Common myeloid progenitor, CD34-positive (primary cell): Measurements from ENCODE around the gene PLA2R1. TPM values are rescaled to one million over a fixed set of nuclear protein-coding genes. Genes with fewer than 3 reads are reported as not detected.

Experiments
- CTCF ChIA-PET: fragments of 350-600 bp; sonication (Branson Sonifier 250); formaldehyde crosslinking; loops from one replicate; lab custom pipeline; 2021; ENCODE audit warnings: antibody characterized with exemption; lab: Charles Lee
- POLR2A ChIA-PET: fragments of 350-600 bp; sonication (Branson Sonifier 250); formaldehyde crosslinking; loops from one replicate; lab custom pipeline; 2021; ENCODE audit warnings: antibody characterized with exemption; lab: Charles Lee
- DNase-seq, 3 donors: peaks; one replicate each; pipeline versions ENCODE4 v3.0.0 to v3.0.0-alpha.2; 2013
- H3K27ac ChIP-seq, 2 experiments: 1 replicate in 1 of 2; 2 replicates in 1 of 2; pipeline ENCODE4 v1.7.0; 2013; ENCODE audit warnings: inconsistent platforms in 2 of 2, low read length in 2 of 2, mild to moderate bottlenecking in 2 of 2, low read depth in 1 of 2, moderate library complexity in 1 of 2; ENCODE audit not compliant: severe bottlenecking in 2 of 2, insufficient read depth in 1 of 2, poor library complexity in 1 of 2
- H3K27me3 ChIP-seq, 5 experiments: replicated peaks in 2 of 5; 1 replicate in 3 of 5; 2 replicates in 2 of 5; pipeline versions ENCODE4 v1.6.1 to v1.7.0; 2013; ENCODE audit warnings: low read length in 4 of 5, mild to moderate bottlenecking in 2 of 5, moderate library complexity in 2 of 5, inconsistent platforms in 1 of 5; ENCODE audit not compliant: insufficient read depth in 5 of 5, control insufficient read depth in 4 of 5
- H3K36me3 ChIP-seq, 4 experiments: 1 replicate in 2 of 4; 2 replicates in 2 of 4; pipeline versions ENCODE4 v1.6.1 to v1.7.0; 2013; ENCODE audit warnings: low read length in 3 of 4, control low read depth in 1 of 4, mild to moderate bottlenecking in 1 of 4; ENCODE audit not compliant: control insufficient read depth in 4 of 4, insufficient read depth in 4 of 4
- H3K4me1 ChIP-seq, 4 experiments: 1 replicate in 3 of 4; 2 replicates in 1 of 4; pipeline versions ENCODE4 v1.6.1 to v1.7.1; 2013; ENCODE audit warnings: low read length in 3 of 4, mild to moderate bottlenecking in 3 of 4, control low read depth in 1 of 4, inconsistent platforms in 1 of 4, moderate library complexity in 1 of 4; ENCODE audit not compliant: control insufficient read depth in 4 of 4, insufficient read depth in 4 of 4; ENCODE audit errors: control extremely low read depth in 1 of 4
- H3K4me3 ChIP-seq, 7 experiments: 1 replicate in 4 of 7; 2 replicates in 3 of 7; pipeline versions ENCODE4 v1.5.1 to v1.7.0; 2013; ENCODE audit warnings: mild to moderate bottlenecking in 7 of 7, low read length in 6 of 7, moderate library complexity in 6 of 7, inconsistent platforms in 2 of 7, low read depth in 2 of 7, control low read depth in 1 of 7; ENCODE audit not compliant: insufficient read depth in 4 of 7, control insufficient read depth in 1 of 7; ENCODE audit errors: extremely low read depth in 1 of 7
- H3K9me3 ChIP-seq, 5 experiments: 1 replicate in 4 of 5; 2 replicates in 1 of 5; pipeline versions ENCODE4 v1.6.1 to v1.7.1; 2013; ENCODE audit warnings: low read length in 4 of 5, mild to moderate bottlenecking in 2 of 5, inconsistent platforms in 1 of 5, low read depth in 1 of 5, moderate library complexity in 1 of 5; ENCODE audit not compliant: control insufficient read depth in 4 of 5, insufficient read depth in 2 of 5; ENCODE audit errors: control extremely low read depth in 1 of 5
- WGBS: methylation state at CpG from one replicate; pipeline ENCODE4 v1.1.5; 2013; ENCODE audit not compliant: insufficient coverage; 5-methylcytosine and 5-hydroxymethylcytosine counted together
- polyA plus RNA-seq: library from polyadenylated mRNA; unstranded; fragments of 120-200 nt; gene quantifications from one replicate; pipeline ENCODE4 v1.2.1, GENCODE V29; 2013

The PLA2R1 gene
- 3.7 TPM for polyA plus RNA-seq

DNA sequence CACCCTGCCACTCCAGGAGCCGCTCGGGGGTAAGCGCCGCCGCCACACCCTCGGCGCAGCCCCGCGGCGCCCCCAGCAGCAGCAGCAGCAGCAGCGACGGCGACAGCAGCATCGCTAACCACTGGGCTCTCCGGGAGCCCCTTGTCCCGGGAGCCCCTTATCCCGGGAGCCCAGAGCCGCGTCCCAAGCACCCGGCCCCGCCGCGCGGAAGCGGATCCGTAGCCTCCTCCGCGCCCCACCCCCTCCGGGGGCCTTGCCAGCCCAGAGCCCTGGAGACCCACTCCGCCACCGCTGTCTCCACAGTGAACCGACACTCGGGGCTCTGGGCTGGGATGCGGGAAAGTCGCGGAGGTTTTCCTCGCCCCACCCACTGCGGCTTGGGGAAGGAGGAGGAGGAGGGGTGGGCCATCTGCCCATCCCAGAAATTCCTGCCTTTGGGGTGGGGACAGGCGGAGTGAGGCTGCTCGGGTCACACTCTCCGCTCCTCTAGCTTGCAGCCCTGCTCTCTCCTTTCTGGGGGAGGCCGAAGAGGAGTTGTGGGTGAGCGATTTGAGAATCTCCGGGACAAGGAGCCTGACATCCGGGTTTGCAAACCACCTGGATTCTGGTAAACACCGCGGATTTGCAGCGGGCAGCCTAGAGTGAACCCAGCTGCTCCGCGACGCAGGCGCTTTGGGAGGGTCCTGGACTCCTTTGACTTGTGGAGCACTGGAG lies at the start of gene PLA2R1:
TSS of gene PLA2R1 (minus strand) at position 324 of the 714 bp plus-strand sequence. CDS start at position 112, 212 bp downstream.
- no peak within 1 kb of the TSS for H3K27ac ChIP-seq
- H3K4me3 ChIP-seq, result peak within 1 kb of the TSS; percentile 46 to 88 (median 64)
- peak in 2 of 3 donors; percentile 45 to 62 for DNase-seq
- ChIA-PET CTCF (no interaction called here), POLR2A (no interaction called here)
- WGBS, result under 1% methylated on average over 36 of the region's 52 CpGs
- no peaks in the 10 kb centered on the region for H3K36me3 ChIP-seq
- H3K4me1 ChIP-seq, result peaks cover 0 to 15% (median 12%) of the 10 kb centered on the region in 4 experiments
- H3K9me3 ChIP-seq, result peaks cover 0 to 2% (median 0%) of the 10 kb centered on the region in 5 experiments
- H3K27me3 ChIP-seq, result peaks cover 0 to 8% (median 1%) of the 10 kb centered on the region in 5 experiments

DNA sequence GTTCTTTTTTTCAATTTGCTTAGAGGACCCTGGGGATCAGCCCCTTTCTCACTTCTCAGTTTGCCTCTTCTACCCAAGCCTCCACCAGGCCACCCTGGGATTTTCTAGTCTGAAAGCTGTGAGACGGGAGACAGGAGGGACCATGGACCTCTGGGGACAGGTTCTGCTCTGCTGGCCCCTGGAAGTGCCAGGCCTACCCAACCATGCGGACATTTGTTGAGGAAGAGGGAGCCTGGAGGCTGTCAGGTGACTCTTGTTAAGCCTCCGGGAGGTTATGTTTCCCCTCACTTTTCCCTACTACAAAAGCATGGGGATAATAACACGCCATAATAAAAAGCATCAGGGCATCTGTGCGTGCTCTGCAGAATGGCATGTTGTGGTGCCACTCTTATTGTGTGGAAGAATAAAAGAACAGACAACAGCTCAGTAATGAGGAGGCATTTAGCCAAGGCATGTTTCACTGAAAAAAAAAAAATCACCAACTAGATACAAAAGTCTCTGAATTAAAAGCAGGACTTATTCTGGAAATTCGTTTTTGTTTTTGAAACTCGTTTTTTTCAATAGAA lies 48.3 kb upstream of the PLA2R1 start:
- no peaks in the 10 kb centered on the region for H3K27me3 ChIP-seq
- H3K27ac ChIP-seq, result no peak overlapping the region
- H3K9me3 ChIP-seq, result no peaks in the 10 kb centered on the region
- no peak for DNase-seq
- ChIA-PET CTCF (interaction anchor here (0.7 to 3.7 kb wide), 18 partner anchors 11 to 952 kb away, joined by 3 to 27 read pairs (median 4); no protein-coding TSS in a partner anchor), POLR2A (no interaction called here)
- WGBS, result 100% methylated on average over 2 of the region's 7 CpGs
- H3K36me3 ChIP-seq, result no peaks in the 10 kb centered on the region
- no peaks in the 10 kb centered on the region for H3K4me1 ChIP-seq
- no peak overlapping the region for H3K4me3 ChIP-seq

DNA sequence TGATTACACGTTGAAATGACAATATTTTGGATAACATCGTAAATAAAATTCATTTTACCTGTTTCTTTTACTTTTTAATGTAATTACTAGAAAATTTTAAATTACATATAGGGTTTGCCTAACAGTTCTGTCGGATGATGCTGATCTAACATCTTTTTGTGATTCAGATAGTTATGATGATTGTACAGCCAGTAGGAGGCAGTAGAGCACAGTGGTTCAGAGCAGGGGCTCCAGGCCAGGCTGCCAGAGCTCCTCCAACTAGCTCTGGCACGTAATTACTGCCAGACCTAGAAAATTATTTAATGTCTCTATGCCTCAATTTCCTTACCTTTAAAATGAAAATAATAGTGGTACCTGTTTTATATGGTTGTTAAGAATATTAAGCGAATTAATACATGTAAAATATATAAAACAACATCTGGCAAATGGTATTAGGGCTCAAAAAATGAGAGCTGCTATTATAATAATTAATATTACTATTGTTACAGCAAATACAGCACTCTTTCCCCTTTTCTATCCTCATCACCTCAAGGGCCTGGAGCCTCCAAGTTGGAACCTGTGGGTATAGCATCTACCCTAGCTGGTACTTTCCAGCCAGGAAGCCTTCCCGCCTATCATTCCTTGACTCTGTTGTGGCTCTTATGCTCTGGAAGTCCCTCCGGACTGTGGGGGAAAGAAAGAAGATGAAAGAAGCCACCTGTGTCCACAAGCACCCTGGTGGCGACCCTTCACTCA lies 47.7 kb upstream of the PLA2R1 start:
- DNase-seq, result peak; percentile 63 to 85 (median 77)
- Histone ChIP-seq H3K36me3 (no peaks in the 10 kb centered on the region), H3K27me3 (no peaks in the 10 kb centered on the region), H3K9me3 (no peaks in the 10 kb centered on the region), H3K27ac (no peak overlapping the region), H3K4me1 (no peaks in the 10 kb centered on the region), H3K4me3 (no peak overlapping the region)
- WGBS, result 100% methylated on average over 2 of the region's 8 CpGs
- ChIA-PET POLR2A (no interaction called here), CTCF (interaction anchor here (0.8 to 3.7 kb wide), 23 partner anchors 12 to 953 kb away, joined by 3 to 27 read pairs (median 4); no protein-coding TSS in a partner anchor)

DNA sequence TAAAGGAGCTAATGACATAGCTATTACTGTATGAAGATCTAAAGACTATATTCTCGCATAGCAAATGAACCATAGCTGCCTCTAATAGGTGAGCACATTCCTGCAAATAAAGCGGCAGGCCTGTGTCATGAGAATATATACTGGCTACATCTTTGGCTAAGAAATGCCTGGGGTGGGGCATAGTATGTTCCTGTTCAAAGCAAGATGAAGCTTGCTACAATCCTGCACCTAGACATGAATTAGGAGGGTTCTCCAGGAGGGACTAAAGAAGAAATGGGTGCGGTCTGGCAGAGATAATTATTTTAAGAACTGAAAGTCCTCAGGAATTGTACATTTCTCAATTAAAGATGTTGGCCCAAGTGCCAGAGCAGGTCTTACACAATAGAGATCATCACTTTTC lies 46.8 kb upstream of the PLA2R1 start:
- no peak for DNase-seq
- ChIA-PET CTCF (interaction anchor here (0.9 to 3.7 kb wide), 23 partner anchors 11 to 885 kb away, joined by 3 to 27 read pairs (median 4); no protein-coding TSS in a partner anchor), POLR2A (no interaction called here)
- Histone ChIP-seq H3K4me1 (no peaks in the 10 kb centered on the region), H3K4me3 (no peak overlapping the region), H3K36me3 (no peaks in the 10 kb centered on the region), H3K9me3 (no peaks in the 10 kb centered on the region), H3K27ac (no peak overlapping the region), H3K27me3 (no peaks in the 10 kb centered on the region)
- WGBS, result 96% methylated on average over 3 of the region's 3 CpGs

DNA sequence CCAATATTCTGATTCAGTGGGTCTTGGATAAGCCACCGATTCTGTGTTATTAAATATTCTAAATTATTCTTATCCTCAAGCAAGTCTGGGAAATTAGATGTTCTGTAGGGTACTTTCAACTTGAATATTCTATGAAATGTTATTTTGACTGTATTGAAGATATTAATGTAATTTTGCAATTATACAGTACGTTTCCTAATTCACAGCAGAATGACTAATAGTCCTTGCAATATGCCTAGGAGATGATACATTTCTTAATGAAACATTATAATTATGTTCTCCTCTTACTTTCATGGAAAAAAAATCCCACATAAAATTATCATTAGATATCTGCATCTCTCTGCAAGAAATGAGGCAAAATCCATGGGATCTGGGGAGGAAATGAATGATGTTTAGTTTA lies 46.2 kb upstream of the PLA2R1 start:
- H3K9me3 ChIP-seq, result no peaks in the 10 kb centered on the region
- H3K4me3 ChIP-seq, result no peak overlapping the region
- H3K36me3 ChIP-seq, result no peaks in the 10 kb centered on the region
- no peaks in the 10 kb centered on the region for H3K4me1 ChIP-seq
- H3K27me3 ChIP-seq, result no peaks in the 10 kb centered on the region
- POLR2A ChIA-PET, result no interaction called here
- WGBS, result no CpG with 5 or more reads among the region's 2 CpGs
- DNase-seq, result no peak
- CTCF ChIA-PET, result interaction anchor here (1.1 to 3.7 kb wide), 11 partner anchors 10 to 885 kb away, joined by 3 to 27 read pairs (median 4); no protein-coding TSS in a partner anchor
- no peak overlapping the region for H3K27ac ChIP-seq

DNA sequence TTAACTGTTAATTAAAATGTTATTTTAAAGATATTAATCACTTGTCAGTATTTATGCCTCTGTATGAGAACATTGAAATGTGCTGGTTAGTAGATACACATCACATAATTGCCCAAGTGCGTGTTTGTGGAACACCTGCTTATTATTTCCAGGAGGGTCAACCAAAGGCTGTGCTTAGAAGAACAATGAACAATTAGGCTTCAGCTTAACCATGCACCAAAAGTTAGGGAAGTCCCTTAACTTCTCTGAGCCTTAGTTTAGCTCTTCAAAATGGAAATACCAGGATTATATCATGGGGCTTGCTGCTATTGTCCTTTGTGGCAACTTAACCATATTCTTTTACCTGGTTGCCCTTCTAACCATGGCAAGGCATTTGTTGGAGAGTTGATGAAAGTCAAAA lies 43.0 kb upstream of the PLA2R1 start:
- H3K4me3 ChIP-seq, result no peak overlapping the region
- H3K36me3 ChIP-seq, result no peaks in the 10 kb centered on the region
- no peaks in the 10 kb centered on the region for H3K27me3 ChIP-seq
- WGBS, result 100% methylated on average over 1 of the region's 1 CpG
- CTCF ChIA-PET, result no interaction called here
- H3K27ac ChIP-seq, result no peak overlapping the region
- POLR2A ChIA-PET, result interaction anchor here (0.6 kb wide), 1 partner anchor 41 kb away, joined by 3 read pairs; no protein-coding TSS in a partner anchor
- H3K4me1 ChIP-seq, result no peaks in the 10 kb centered on the region
- H3K9me3 ChIP-seq, result no peaks in the 10 kb centered on the region
- DNase-seq, result no peak
